Body of pancreas (tissue), 4 donors: ENCODE data around the gene ARPIN. TPM values are rescaled to one million over a fixed set of nuclear protein-coding genes. Genes with fewer than 3 reads are reported as not detected.

Experiments used
- ATAC-seq: fragments of 150-250 bp; one replicate; pipeline ENCODE4 v1.9.1; 2016
- DNase-seq, 4 donors: peaks; one replicate each; pipeline ENCODE4 v3.0.0-alpha.2; 2019
- H3K27ac ChIP-seq, 4 donors: fragments of 200-600 bp; sonication (generic); 1 replicate in 3 of 4; 2 replicates in 1 of 4; pipeline versions ENCODE4 v1.5.1 to v1.6.1; 2016 to 2019; ENCODE audit warnings: mild to moderate bottlenecking in 1 of 4, mixed read lengths in 1 of 4, moderate library complexity in 1 of 4
- H3K27me3 ChIP-seq, 2 donors: fragments of 200-600 bp; sonication (generic); one replicate each; pipeline ENCODE4 v1.6.0; 2016; ENCODE audit warnings: mild to moderate bottlenecking in 1 of 2
- H3K36me3 ChIP-seq, 2 donors: fragments of 200-600 bp; sonication (generic); replicated peaks in 1 of 2; 2 replicates each; pipeline ENCODE4 v1.5.1; 2016; ENCODE audit warnings: low read depth in 2 of 2; ENCODE audit not compliant: insufficient read depth in 1 of 2
- H3K4me1 ChIP-seq: fragments of 200-600 bp; sonication (generic); one replicate; pipeline ENCODE4 v1.6.0; 2016
- H3K4me3 ChIP-seq, 2 donors: fragments of 200-600 bp; sonication (generic); 1 replicate in 1 of 2; 2 replicates in 1 of 2; pipeline ENCODE4 v1.5.1; 2016 to 2019
- H3K9me3 ChIP-seq, 3 donors: fragments of 200-600 bp; sonication (generic); 1 replicate in 2 of 3; 2 replicates in 1 of 3; pipeline ENCODE4 v1.5.1; 2016
- CTCF ChIP-seq, 7 experiments: fragments of 450-650 bp in 4 of 7; fragments of 200-600 bp in 3 of 7; sonication (generic) in 3 of 7; IDR thresholded peaks; one replicate each; pipeline ENCODE4 v1.5.1; 2016 to 2019; ENCODE audit warnings: antibody characterized with exemption in 7 of 7
- POLR2A ChIP-seq, 3 donors: fragments of 450-650 bp; IDR thresholded peaks; one replicate each; pipeline ENCODE4 v1.6.1; 2016; ENCODE audit warnings: antibody characterized with exemption in 3 of 3, mild to moderate bottlenecking in 2 of 3
- WGBS, 2 donors: methylation state at CpG; one replicate each; pipeline ENCODE4 v1.1.5; 2017; 5-methylcytosine and 5-hydroxymethylcytosine counted together
- intact Hi-C: fragments of 100-400 bp; cut with DNase I; formaldehyde crosslinking; loops from one replicate; pipeline ENCODE4 v1.15.1; 2023
- total RNA-seq, 2 donors: library from RNA; depleted of rRNA; stranded (reverse); fragments of >200 nt; gene quantifications; one replicate each; pipeline ENCODE4 v1.1.0, GENCODE V29; 2016

The ARPIN gene
- total RNA-seq, 2 donors from 2014 or later: 23.1 to 40.5 TPM

- Histone ChIP-seq H3K4me1 (peaks cover 16% of the 10 kb centered on the region), H3K4me3 (no peak overlapping the region), H3K36me3 (no peaks in the 10 kb centered on the region), H3K27me3 (no peaks in the 10 kb centered on the region), H3K9me3 (no peaks in the 10 kb centered on the region), H3K27ac (no peak overlapping the region)
- TF ChIP-seq POLR2A (IDR thresholded peaks at IDR 0.05) (no peak), CTCF (IDR thresholded peaks at IDR 0.05) (no peak)
- intact Hi-C loops: no loop called here
- DNase-seq: peak; percentile 66 to 81 (median 72)
- ATAC-seq: peak; percentile 74
- 37 to 56% methylated on average over 2 of the region's 2 CpGs for WGBS, 2 donors
These were observed 13.4 kb upstream of the ARPIN start for GRCh38 chr15:89926158-89926557.

GRCh38 chr15:89917442-89918101, 4.8 kb upstream of the ARPIN start:
- DNase-seq (no peak), ATAC-seq (peak; percentile 49)
- no peaks in the 10 kb centered on the region for H3K9me3 ChIP-seq
- H3K4me1 ChIP-seq: peaks cover 13% of the 10 kb centered on the region
- H3K27me3 ChIP-seq: no peaks in the 10 kb centered on the region
- H3K36me3 ChIP-seq: no peaks in the 10 kb centered on the region
- H3K4me3 ChIP-seq: no peak overlapping the region
- TF ChIP-seq CTCF (IDR thresholded peaks at IDR 0.05) (no peak), POLR2A (IDR thresholded peaks at IDR 0.05) (no peak)
- H3K27ac ChIP-seq: peak overlapping the region in 1 of 4 donors; percentile 42
- 70% methylated on average over 4 of the region's 4 CpGs for WGBS, 2 donors
- intact Hi-C loops: no loop called here

GRCh38 chr15:89916660-89917059, 3.9 kb upstream of the ARPIN start:
- H3K4me1 ChIP-seq: peaks cover 16% of the 10 kb centered on the region
- no peak overlapping the region for H3K4me3 ChIP-seq
- DNase-seq (no peak), ATAC-seq (no peak)
- 81 to 88% methylated on average over 3 of the region's 3 CpGs for WGBS, 2 donors
- H3K27ac ChIP-seq: no peak overlapping the region
- no peaks in the 10 kb centered on the region for H3K36me3 ChIP-seq
- intact Hi-C loops: no loop called here
- H3K27me3 ChIP-seq: no peaks in the 10 kb centered on the region
- no peak for TF ChIP-seq POLR2A (IDR thresholded peaks at IDR 0.05)
- no peak for TF ChIP-seq CTCF (IDR thresholded peaks at IDR 0.05)
- H3K9me3 ChIP-seq: no peaks in the 10 kb centered on the region

- Histone ChIP-seq H3K36me3 (no peaks in the 10 kb centered on the region), H3K27ac (peak overlapping the region; percentile 90 to 99 (median 94)), H3K27me3 (no peaks in the 10 kb centered on the region), H3K4me3 (peak overlapping the region; percentile 69 to 95), H3K4me1 (peaks cover 38% of the 10 kb centered on the region), H3K9me3 (no peaks in the 10 kb centered on the region)
- 4 to 5% methylated on average over 11 to 36 of the region's 36 CpGs for WGBS, 2 donors
- ATAC-seq: peak; percentile 59
- TF ChIP-seq CTCF (IDR thresholded peaks at IDR 0.05) (no peak), POLR2A (IDR thresholded peaks at IDR 0.05) (peak in 2 of 3 donors; percentile 67 to 69)
- intact Hi-C loops: no loop called here
- peak; percentile 54 to 68 (median 62) for DNase-seq
These were observed 543 bp downstream of the ARPIN start for GRCh38 chr15:89912145-89912673.
